Right atrium auricular region (tissue), 2 donors: ENCODE results near the gene ADCK1. TPM values are rescaled to one million over a fixed set of nuclear protein-coding genes. Genes with fewer than 3 reads are reported as not detected.
"Not testable (repeated sequence)": the region's sequence is repeated elsewhere in the genome, so short reads cannot be mapped to it uniquely, and the experiment has no call there.

Source experiments
- DNase-seq: peaks from one replicate; pipeline ENCODE4 v3.0.0-alpha.2; 2019; ENCODE audit warnings: low spot score
- H3K27ac ChIP-seq, 2 donors: fragments of 200-600 bp; sonication (generic); 1 replicate in 1 of 2; 2 replicates in 1 of 2; pipeline ENCODE4 v1.5.1; 2016 to 2019
- H3K27me3 ChIP-seq, 2 donors: fragments of 200-600 bp; sonication (generic); one replicate each; pipeline versions ENCODE4 v1.5.1 to v1.6.0; 2017 to 2019
- H3K36me3 ChIP-seq: fragments of 200-600 bp; sonication (generic); one replicate; pipeline ENCODE4 v1.5.1; 2016
- H3K4me1 ChIP-seq, 2 donors: fragments of 200-600 bp; sonication (generic); one replicate each; pipeline versions ENCODE4 v1.5.1 to v1.6.0; 2017 to 2019
- H3K4me3 ChIP-seq, 2 donors: fragments of 200-600 bp; sonication (generic); 1 replicate in 1 of 2; 2 replicates in 1 of 2; pipeline ENCODE4 v1.5.1; 2017 to 2019; ENCODE audit warnings: mild to moderate bottlenecking in 1 of 2, moderate library complexity in 1 of 2
- H3K9me3 ChIP-seq, 2 donors: fragments of 200-600 bp; sonication (generic); one replicate each; pipeline ENCODE4 v1.5.1; 2019
- total RNA-seq, 2 donors: library from RNA; depleted of rRNA; stranded (reverse); fragments of >200 nt; gene quantifications; one replicate each; pipeline ENCODE4 v1.1.0, GENCODE V29; 2016
- TF ChIP-seq, protein P1 (sequence below), 2 donors: fragments of 200-600 bp; sonication (generic); IDR thresholded peaks; one replicate each; pipeline ENCODE4 v1.5.1; 2019; ENCODE audit warnings: antibody characterized with exemption in 2 of 2

Gene ADCK1
- total RNA-seq, 2 donors from 2014 or later, result 5.5 to 8.3 TPM

GRCh38 chr14:77955816-77956484 lies 156.0 kb downstream of the ADCK1 start:
- no peaks in the 10 kb centered on the region for H3K27me3 ChIP-seq
- no peaks in the 10 kb centered on the region for H3K9me3 ChIP-seq
- TF ChIP-seq, protein P1, sequence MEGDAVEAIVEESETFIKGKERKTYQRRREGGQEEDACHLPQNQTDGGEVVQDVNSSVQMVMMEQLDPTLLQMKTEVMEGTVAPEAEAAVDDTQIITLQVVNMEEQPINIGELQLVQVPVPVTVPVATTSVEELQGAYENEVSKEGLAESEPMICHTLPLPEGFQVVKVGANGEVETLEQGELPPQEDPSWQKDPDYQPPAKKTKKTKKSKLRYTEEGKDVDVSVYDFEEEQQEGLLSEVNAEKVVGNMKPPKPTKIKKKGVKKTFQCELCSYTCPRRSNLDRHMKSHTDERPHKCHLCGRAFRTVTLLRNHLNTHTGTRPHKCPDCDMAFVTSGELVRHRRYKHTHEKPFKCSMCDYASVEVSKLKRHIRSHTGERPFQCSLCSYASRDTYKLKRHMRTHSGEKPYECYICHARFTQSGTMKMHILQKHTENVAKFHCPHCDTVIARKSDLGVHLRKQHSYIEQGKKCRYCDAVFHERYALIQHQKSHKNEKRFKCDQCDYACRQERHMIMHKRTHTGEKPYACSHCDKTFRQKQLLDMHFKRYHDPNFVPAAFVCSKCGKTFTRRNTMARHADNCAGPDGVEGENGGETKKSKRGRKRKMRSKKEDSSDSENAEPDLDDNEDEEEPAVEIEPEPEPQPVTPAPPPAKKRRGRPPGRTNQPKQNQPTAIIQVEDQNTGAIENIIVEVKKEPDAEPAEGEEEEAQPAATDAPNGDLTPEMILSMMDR (IDR thresholded peaks at IDR 0.05), result no peak
- DNase-seq, result no peak
- H3K4me1 ChIP-seq, result no peaks in the 10 kb centered on the region
- no peak overlapping the region for H3K4me3 ChIP-seq
- no peak overlapping the region for H3K27ac ChIP-seq
- no peaks in the 10 kb centered on the region for H3K36me3 ChIP-seq

GRCh38 chr14:77959686-77960085 lies 159.8 kb downstream of the ADCK1 start:
- DNase-seq, H3K27ac ChIP-seq, H3K9me3 ChIP-seq, H3K27me3 ChIP-seq, H3K4me1 ChIP-seq, H3K36me3 ChIP-seq, H3K4me3 ChIP-seq: not testable (repeated sequence)

GRCh38 chr14:77961847-77962580 lies 162.1 kb downstream of the ADCK1 start:
- TF ChIP-seq, protein P1 (IDR thresholded peaks at IDR 0.05), result no peak
- no peak overlapping the region for H3K4me3 ChIP-seq
- H3K36me3 ChIP-seq, result no peaks in the 10 kb centered on the region
- no peak overlapping the region for H3K27ac ChIP-seq
- DNase-seq, result no peak
- no peaks in the 10 kb centered on the region for H3K4me1 ChIP-seq
- H3K27me3 ChIP-seq, result no peaks in the 10 kb centered on the region
- no peaks in the 10 kb centered on the region for H3K9me3 ChIP-seq

DNA sequence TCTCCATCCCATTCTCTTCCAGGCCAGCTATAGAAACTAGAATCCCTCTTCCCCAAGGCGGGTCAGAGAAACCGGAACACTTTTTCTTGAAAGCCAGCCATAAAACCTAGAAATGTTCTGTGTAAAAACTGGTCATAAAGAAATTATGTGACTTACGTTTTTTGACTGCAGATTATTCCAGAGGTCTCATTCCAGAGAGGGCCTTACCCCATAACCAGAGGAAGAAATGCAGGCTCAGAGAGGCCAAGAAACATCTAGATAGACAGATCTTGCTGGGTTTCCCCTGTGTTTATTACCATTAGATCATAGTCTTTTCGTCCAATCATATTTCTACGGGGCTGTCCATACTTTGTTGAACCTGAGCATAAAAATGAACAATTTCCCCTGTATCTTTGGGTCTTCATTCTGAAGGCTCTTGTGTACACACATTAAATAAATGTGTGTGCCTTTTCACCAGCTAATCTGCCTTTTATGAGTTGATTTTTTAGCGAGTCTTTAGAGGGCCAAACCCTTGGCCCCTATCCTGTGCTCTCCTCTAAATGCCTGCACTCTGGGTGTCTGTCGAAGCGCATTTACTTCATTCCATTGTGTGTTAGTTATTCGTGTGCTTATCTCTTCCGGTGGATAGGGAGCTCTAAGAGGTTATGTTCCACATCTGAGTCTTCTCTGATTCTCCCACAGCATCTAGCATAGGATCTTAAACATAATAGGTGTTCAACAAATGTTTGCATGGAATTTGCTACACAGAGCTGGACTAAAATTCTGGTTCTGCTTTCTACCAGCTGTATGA lies 163.0 kb downstream of the ADCK1 start:
- Histone ChIP-seq H3K27ac (no peak overlapping the region), H3K36me3 (no peaks in the 10 kb centered on the region), H3K4me1 (no peaks in the 10 kb centered on the region), H3K9me3 (no peaks in the 10 kb centered on the region), H3K27me3 (no peaks in the 10 kb centered on the region), H3K4me3 (no peak overlapping the region)
- no peak for DNase-seq
- TF ChIP-seq, protein P1 (IDR thresholded peaks at IDR 0.05), result no peak

DNA sequence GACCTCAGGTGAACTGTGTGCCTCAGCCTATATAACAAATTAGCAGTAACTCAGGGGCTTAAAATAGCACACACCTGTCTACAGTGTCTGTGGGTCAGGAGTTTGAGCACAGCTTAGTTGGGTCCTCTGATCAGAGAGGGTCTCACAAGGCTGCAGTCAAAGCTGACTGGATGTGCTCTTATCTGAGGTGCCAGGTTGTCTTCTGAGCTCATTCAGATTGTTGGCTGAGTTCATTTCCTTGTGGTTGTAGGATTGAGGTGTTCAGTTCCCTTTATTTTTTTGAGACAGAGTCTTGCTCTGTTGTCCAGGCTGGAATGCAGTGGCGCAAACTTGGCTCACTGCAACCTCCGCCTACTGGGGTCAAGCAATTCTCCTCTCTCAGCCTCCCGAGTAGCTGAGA lies 164.7 kb downstream of the ADCK1 start:
- H3K9me3 ChIP-seq, result no peaks in the 10 kb centered on the region
- no peaks in the 10 kb centered on the region for H3K27me3 ChIP-seq
- no peaks in the 10 kb centered on the region for H3K4me1 ChIP-seq

More for the DNA sequence above, 164.7 kb downstream of the ADCK1 start:
- Histone ChIP-seq H3K27ac (no peak overlapping the region), H3K4me3 (no peak overlapping the region), H3K36me3 (no peaks in the 10 kb centered on the region)
- DNase-seq, result no peak
- TF ChIP-seq, protein P1 (IDR thresholded peaks at IDR 0.05), result no peak
